Measurements from ENCODE around the gene ADARB1. TPM values are rescaled to one million over a fixed set of nuclear protein-coding genes. Genes with fewer than 3 reads are reported as not detected.
"Not testable (repeated sequence)": the region's sequence is repeated elsewhere in the genome, so short reads cannot be mapped to it uniquely, and the experiment has no call there.

ADARB1 gene
- total RNA-seq, 1 experiment from 2014 or later = 5.0 TPM

GRCh38 chr21:45135868-45136267, 61.5 kb downstream of the ADARB1 start:
- in situ Hi-C loops (cut with HindIII; ENCODE audit: low pct_unique_long_range_greater_than_20kb, low sequenced_read_pairs) = loop anchor here (25.0 kb wide), 2 partner anchors 324 to 649 kb away; partner anchors contain the start of genes SUMO3 and UBE2G2
- no peak for DNase-seq (ENCODE audit: low read depth)

GRCh38 chr21:45136500-45136899, 62.1 kb downstream of the ADARB1 start:
- DNase-seq (ENCODE audit: low read depth) = no peak
- in situ Hi-C loops (cut with HindIII; ENCODE audit: low pct_unique_long_range_greater_than_20kb, low sequenced_read_pairs) = loop anchor here (25.0 kb wide), 2 partner anchors 324 to 649 kb away; partner anchors contain the start of genes SUMO3 and UBE2G2

- peak; percentile 63 for DNase-seq (ENCODE audit: low read depth)
- in situ Hi-C loops (cut with HindIII; ENCODE audit: low pct_unique_long_range_greater_than_20kb, low sequenced_read_pairs) = loop anchor here (25.0 kb wide), 2 partner anchors 325 to 650 kb away; partner anchors contain the start of genes SUMO3 and UBE2G2
Observed at GRCh38 chr21:45136927-45137611, 62.7 kb downstream of the ADARB1 start.

GRCh38 chr21:45137612-45137937, 63.2 kb downstream of the ADARB1 start:
- in situ Hi-C loops (cut with HindIII; ENCODE audit: low pct_unique_long_range_greater_than_20kb, low sequenced_read_pairs) = loop anchor here (25.0 kb wide), 2 partner anchors 325 to 650 kb away; partner anchors contain the start of genes SUMO3 and UBE2G2
- DNase-seq (ENCODE audit: low read depth) = no peak

- DNase-seq (ENCODE audit: low read depth) = peak; percentile 18
- in situ Hi-C loops (cut with HindIII; ENCODE audit: low pct_unique_long_range_greater_than_20kb, low sequenced_read_pairs) = loop anchor here (25.0 kb wide), 2 partner anchors 326 to 651 kb away; partner anchors contain the start of genes SUMO3 and UBE2G2
Observed at GRCh38 chr21:45138199-45139002, 64.0 kb downstream of the ADARB1 start.

- not testable (repeated sequence) for DNase-seq (ENCODE audit: low read depth)
- in situ Hi-C loops (cut with HindIII; ENCODE audit: low pct_unique_long_range_greater_than_20kb, low sequenced_read_pairs) = loop anchor here (25.0 kb wide), 2 partner anchors 327 to 652 kb away; partner anchors contain the start of genes SUMO3 and UBE2G2
Observed at GRCh38 chr21:45139003-45139360, 64.6 kb downstream of the ADARB1 start.

GRCh38 chr21:45139473-45139872, 65.1 kb downstream of the ADARB1 start:
- in situ Hi-C loops (cut with HindIII; ENCODE audit: low pct_unique_long_range_greater_than_20kb, low sequenced_read_pairs) = loop anchor here (25.0 kb wide), 2 partner anchors 327 to 652 kb away; partner anchors contain the start of genes SUMO3 and UBE2G2
- DNase-seq (ENCODE audit: low read depth) = no peak

- peak; percentile 80 for DNase-seq (ENCODE audit: low read depth)
- in situ Hi-C loops (cut with HindIII; ENCODE audit: low pct_unique_long_range_greater_than_20kb, low sequenced_read_pairs) = loop anchor here (25.0 kb wide), 2 partner anchors 328 to 653 kb away; partner anchors contain the start of genes SUMO3 and UBE2G2
Observed at GRCh38 chr21:45140346-45140940, 66.1 kb downstream of the ADARB1 start.

GRCh38 chr21:45140944-45141343, 66.6 kb downstream of the ADARB1 start:
- DNase-seq (ENCODE audit: low read depth) = not testable (repeated sequence)
- in situ Hi-C loops (cut with HindIII; ENCODE audit: low pct_unique_long_range_greater_than_20kb, low sequenced_read_pairs) = loop anchor here (25.0 kb wide), 2 partner anchors 329 to 654 kb away; partner anchors contain the start of genes SUMO3 and UBE2G2

- in situ Hi-C loops (cut with HindIII; ENCODE audit: low pct_unique_long_range_greater_than_20kb, low sequenced_read_pairs) = loop anchor here (25.0 kb wide), 2 partner anchors 329 to 654 kb away; partner anchors contain the start of genes SUMO3 and UBE2G2
- DNase-seq (ENCODE audit: low read depth) = no peak
Observed at GRCh38 chr21:45141507-45141906, 67.1 kb downstream of the ADARB1 start.

- in situ Hi-C loops (cut with HindIII; ENCODE audit: low pct_unique_long_range_greater_than_20kb, low sequenced_read_pairs) = loop anchor here (25.0 kb wide), 2 partner anchors 330 to 655 kb away; partner anchors contain the start of genes SUMO3 and UBE2G2
- DNase-seq (ENCODE audit: low read depth) = no peak
Observed at GRCh38 chr21:45142469-45143308, 68.3 kb downstream of the ADARB1 start.

GRCh38 chr21:45143855-45144254, 69.5 kb downstream of the ADARB1 start:
- DNase-seq (ENCODE audit: low read depth) = no peak
- in situ Hi-C loops (cut with HindIII; ENCODE audit: low pct_unique_long_range_greater_than_20kb, low sequenced_read_pairs) = loop anchor here (25.0 kb wide), 2 partner anchors 332 to 657 kb away; partner anchors contain the start of genes SUMO3 and UBE2G2

- in situ Hi-C loops (cut with HindIII; ENCODE audit: low pct_unique_long_range_greater_than_20kb, low sequenced_read_pairs) = loop anchor here (25.0 kb wide), 2 partner anchors 333 to 658 kb away; partner anchors contain the start of genes SUMO3 and UBE2G2
- DNase-seq (ENCODE audit: low read depth) = no peak
Observed at GRCh38 chr21:45145146-45145545, 70.8 kb downstream of the ADARB1 start.

- in situ Hi-C loops (cut with HindIII; ENCODE audit: low pct_unique_long_range_greater_than_20kb, low sequenced_read_pairs) = loop anchor here (25.0 kb wide), 2 partner anchors 334 to 659 kb away; partner anchors contain the start of genes SUMO3 and UBE2G2
- DNase-seq (ENCODE audit: low read depth) = not testable (repeated sequence)
Observed at GRCh38 chr21:45145846-45146245, 71.5 kb downstream of the ADARB1 start.

- in situ Hi-C loops (cut with HindIII; ENCODE audit: low pct_unique_long_range_greater_than_20kb, low sequenced_read_pairs) = loop anchor here (25.0 kb wide), 2 partner anchors 334 to 659 kb away; partner anchors contain the start of genes SUMO3 and UBE2G2
- no peak for DNase-seq (ENCODE audit: low read depth)
Observed at GRCh38 chr21:45146306-45146705, 71.9 kb downstream of the ADARB1 start.

- no peak for DNase-seq (ENCODE audit: low read depth)
- in situ Hi-C loops (cut with HindIII; ENCODE audit: low pct_unique_long_range_greater_than_20kb, low sequenced_read_pairs) = loop anchor here (25.0 kb wide), 2 partner anchors 334 to 660 kb away; partner anchors contain the start of genes SUMO3 and UBE2G2
Observed at GRCh38 chr21:45146801-45147200, 72.4 kb downstream of the ADARB1 start.
